OCI-LY3 (cell line): ENCODE results near the gene MYL9.
"Not testable (repeated sequence)": the region's sequence is repeated elsewhere in the genome, so short reads cannot be mapped to it uniquely, and the experiment has no call there.

ENCODE experiments used
- H2AFZ ChIP-seq: fragments of 200-600, 300-600 bp; shearing (Covaris generic); 2 replicates; pipeline ENCODE4 v1.6.0; 2014; ENCODE audit warnings: antibody characterized with exemption, low read depth, low read length
- H3K27ac ChIP-seq: fragments of 200-600, 300-600 bp; sonication (generic); 2 replicates; pipeline ENCODE4 v1.5.1; 2014; ENCODE audit warnings: mild to moderate bottlenecking, low read length, moderate library complexity, mixed read lengths
- H3K27me3 ChIP-seq: fragments of 200-600, 300-600 bp; sonication (generic); 2 replicates; pipeline ENCODE4 v1.6.1; 2014; ENCODE audit warnings: low read depth, low read length, mixed read lengths
- H3K36me3 ChIP-seq: fragments of 200-600, 300-600 bp; sonication (generic); replicated peaks from 2 replicates; pipeline ENCODE3; 2014; ENCODE audit warnings: low read depth, low read length, mixed read lengths
- H3K4me1 ChIP-seq: fragments of 300-600, 200-600 bp; sonication (generic); 2 replicates; pipeline ENCODE4 v1.6.1; 2014; ENCODE audit warnings: low read length, mixed read lengths
- H3K4me2 ChIP-seq: fragments of 200-600, 300-600 bp; sonication (generic); 2 replicates; pipeline ENCODE4 v1.6.1; 2014; ENCODE audit warnings: low read length, mixed read lengths
- H3K4me3 ChIP-seq: fragments of 300-600, 200-600 bp; sonication (generic); 2 replicates; pipeline ENCODE4 v1.5.1; 2014; ENCODE audit warnings: antibody characterized with exemption, mild to moderate bottlenecking, low read length, moderate library complexity
- H3K79me2 ChIP-seq: fragments of 300-600, 200-600 bp; shearing (Covaris generic); 2 replicates; pipeline ENCODE4 v1.6.1; 2014; ENCODE audit warnings: mild to moderate bottlenecking, low read length, mixed read lengths
- H3K9ac ChIP-seq: fragments of 300-600, 200-600 bp; shearing (Covaris generic); 2 replicates; pipeline ENCODE4 v1.6.0; 2014; ENCODE audit warnings: mild to moderate bottlenecking, low read length, moderate library complexity
- H3K9me3 ChIP-seq: fragments of 200-600, 300-600 bp; shearing (Covaris generic); 2 replicates; pipeline ENCODE4 v1.6.1; 2014; ENCODE audit warnings: low read length, mixed read lengths; ENCODE audit not compliant: insufficient read depth
- H4K20me1 ChIP-seq: fragments of 200-600, 300-600 bp; sonication (generic); 2 replicates; pipeline ENCODE4 v1.6.1; 2016; ENCODE audit warnings: low read length, mixed read lengths; ENCODE audit not compliant: insufficient read depth
- CTCF ChIP-seq: fragments of 200-600, 300-600 bp; sonication (generic); IDR thresholded peaks from 2 replicates; pipeline ENCODE4 v1.5.1; 2014; ENCODE audit warnings: antibody characterized with exemption, low read length, low read depth
- EZH2phosphoT487 ChIP-seq: fragments of 200-600 bp; shearing (Covaris generic); IDR thresholded peaks from 2 replicates; pipeline ENCODE4 v1.6.1; 2018; ENCODE audit warnings: antibody characterized with exemption, mixed run types, low read depth

The MYL9 gene

GRCh38 chr20:36507746-36508145, 33.6 kb upstream of the MYL9 start:
- H3K4me3 ChIP-seq, result no peak overlapping the region
- no peak overlapping the region for H2AFZ ChIP-seq
- H4K20me1 ChIP-seq, result no peaks in the 10 kb centered on the region
- H3K4me2 ChIP-seq, result no peak overlapping the region
- H3K9me3 ChIP-seq, result no peaks in the 10 kb centered on the region
- no peak overlapping the region for H3K27ac ChIP-seq
- no peak for TF ChIP-seq CTCF
- TF ChIP-seq EZH2phosphoT487, result no peak
- H3K79me2 ChIP-seq, result no peaks in the 10 kb centered on the region
- H3K36me3 ChIP-seq, result peaks cover 5% of the 10 kb centered on the region
- H3K9ac ChIP-seq, result no peak overlapping the region
- no peaks in the 10 kb centered on the region for H3K4me1 ChIP-seq
- H3K27me3 ChIP-seq, result no peaks in the 10 kb centered on the region

GRCh38 chr20:36519012-36519719, 22.2 kb upstream of the MYL9 start:
- no peak overlapping the region for H3K4me2 ChIP-seq
- H3K27me3 ChIP-seq, result no peaks in the 10 kb centered on the region
- H2AFZ ChIP-seq, result no peak overlapping the region
- TF ChIP-seq EZH2phosphoT487, result no peak
- no peak for TF ChIP-seq CTCF
- H3K9me3 ChIP-seq, result no peaks in the 10 kb centered on the region
- no peak overlapping the region for H3K9ac ChIP-seq
- no peaks in the 10 kb centered on the region for H3K4me1 ChIP-seq
- H3K4me3 ChIP-seq, result no peak overlapping the region
- H3K27ac ChIP-seq, result no peak overlapping the region
- H3K79me2 ChIP-seq, result no peaks in the 10 kb centered on the region
- peaks cover 6% of the 10 kb centered on the region for H3K36me3 ChIP-seq
- H4K20me1 ChIP-seq, result no peaks in the 10 kb centered on the region

GRCh38 chr20:36519944-36520343, 21.4 kb upstream of the MYL9 start:
- Histone ChIP-seq H3K4me3 (no peak overlapping the region), H3K36me3 (peaks cover 5% of the 10 kb centered on the region), H4K20me1 (no peaks in the 10 kb centered on the region), H3K27ac (no peak overlapping the region), H3K79me2 (no peaks in the 10 kb centered on the region), H3K4me2 (no peak overlapping the region), H3K9ac (no peak overlapping the region), H2AFZ (no peak overlapping the region), H3K27me3 (no peaks in the 10 kb centered on the region), H3K4me1 (no peaks in the 10 kb centered on the region), H3K9me3 (no peaks in the 10 kb centered on the region)
- TF ChIP-seq CTCF, result no peak
- no peak for TF ChIP-seq EZH2phosphoT487

- Histone ChIP-seq H3K36me3 (peaks cover 8% of the 10 kb centered on the region), H3K27me3 (no peaks in the 10 kb centered on the region), H2AFZ (no peak overlapping the region), H3K4me2 (no peak overlapping the region), H3K9ac (no peak overlapping the region), H3K4me1 (no peaks in the 10 kb centered on the region), H4K20me1 (no peaks in the 10 kb centered on the region), H3K9me3 (no peaks in the 10 kb centered on the region), H3K79me2 (no peaks in the 10 kb centered on the region), H3K4me3 (no peak overlapping the region), H3K27ac (no peak overlapping the region)
- TF ChIP-seq EZH2phosphoT487, result no peak
- TF ChIP-seq CTCF, result no peak
These were observed 19.8 kb upstream of the MYL9 start for GRCh38 chr20:36521526-36521925.

GRCh38 chr20:36522412-36522811, 18.9 kb upstream of the MYL9 start:
- H4K20me1 ChIP-seq, H3K4me3 ChIP-seq, H3K9me3 ChIP-seq, H3K79me2 ChIP-seq, H3K4me1 ChIP-seq, H3K36me3 ChIP-seq, H3K9ac ChIP-seq, H3K27ac ChIP-seq, H2AFZ ChIP-seq, H3K27me3 ChIP-seq, H3K4me2 ChIP-seq: not testable (repeated sequence)
